GM19023 (cell line): ENCODE data around the gene PLCB1.
"Not testable (repeated sequence)": the region's sequence is repeated elsewhere in the genome, so short reads cannot be mapped to it uniquely, and the experiment has no call there.

Experiments used
- ATAC-seq: cut with Tn5 transposase; IDR thresholded peaks from one replicate; pipeline ENCODE4 v1.9.1; 2021; ENCODE audit warnings: mild to moderate bottlenecking, moderate library complexity; ENCODE audit not compliant: unreplicated experiment

PLCB1 gene

DNA sequence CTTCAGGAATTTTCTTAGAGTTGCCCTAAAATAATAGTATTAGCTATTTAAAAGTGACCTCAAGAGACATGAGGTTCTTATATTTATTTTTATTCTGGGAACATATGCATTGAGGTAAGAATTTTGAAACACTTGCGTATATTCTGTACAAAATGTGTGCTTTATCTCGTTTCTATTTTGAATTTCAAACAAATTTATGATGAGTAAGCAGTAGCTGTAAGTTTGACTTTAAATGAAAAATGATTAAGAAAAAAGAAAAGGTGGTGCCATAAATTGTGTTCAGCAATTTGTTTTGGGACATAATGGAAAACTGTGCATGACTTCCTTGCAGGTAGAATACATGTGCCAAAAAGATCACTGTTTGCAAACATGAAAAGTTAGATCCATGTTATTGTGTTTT lies 503.8 kb downstream of the PLCB1 start:
- ATAC-seq = no peak

GRCh38 chr20:8639112-8639778 lies 507.2 kb downstream of the PLCB1 start:
- no peak for ATAC-seq

GRCh38 chr20:8640461-8640860 lies 508.4 kb downstream of the PLCB1 start:
- ATAC-seq = no peak

GRCh38 chr20:8642247-8642646 lies 510.2 kb downstream of the PLCB1 start:
- ATAC-seq = no peak

GRCh38 chr20:8644468-8644867 lies 512.4 kb downstream of the PLCB1 start:
- not testable (repeated sequence) for ATAC-seq

- ATAC-seq = no peak
These were observed 513.3 kb downstream of the PLCB1 start for GRCh38 chr20:8645326-8645725.

DNA sequence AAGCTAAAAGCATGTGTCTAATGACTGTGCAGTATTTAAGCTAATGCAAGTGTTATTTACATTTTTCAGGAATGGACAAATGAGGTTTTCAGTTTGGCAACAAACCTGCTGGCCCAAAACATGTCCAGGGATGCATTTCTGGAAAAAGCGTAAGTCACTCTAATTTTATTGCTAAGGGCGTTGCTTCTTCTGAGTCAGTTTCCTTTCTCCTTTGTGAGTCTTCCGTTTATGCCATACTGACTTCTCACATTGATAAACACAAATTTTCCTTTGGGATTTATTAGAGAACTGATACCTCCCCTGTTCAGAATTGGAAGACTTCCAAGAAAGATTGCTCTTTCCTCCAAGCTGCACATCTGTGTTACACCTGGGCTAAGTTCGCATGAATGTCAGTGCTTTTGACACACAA lies 514.0 kb downstream of the PLCB1 start:
- no peak for ATAC-seq

GRCh38 chr20:8646716-8647115 lies 514.6 kb downstream of the PLCB1 start:
- no peak for ATAC-seq

- no peak for ATAC-seq
These were observed 515.9 kb downstream of the PLCB1 start for GRCh38 chr20:8647961-8648441.

- no peak for ATAC-seq
These were observed 516.4 kb downstream of the PLCB1 start for GRCh38 chr20:8648466-8648865.

DNA sequence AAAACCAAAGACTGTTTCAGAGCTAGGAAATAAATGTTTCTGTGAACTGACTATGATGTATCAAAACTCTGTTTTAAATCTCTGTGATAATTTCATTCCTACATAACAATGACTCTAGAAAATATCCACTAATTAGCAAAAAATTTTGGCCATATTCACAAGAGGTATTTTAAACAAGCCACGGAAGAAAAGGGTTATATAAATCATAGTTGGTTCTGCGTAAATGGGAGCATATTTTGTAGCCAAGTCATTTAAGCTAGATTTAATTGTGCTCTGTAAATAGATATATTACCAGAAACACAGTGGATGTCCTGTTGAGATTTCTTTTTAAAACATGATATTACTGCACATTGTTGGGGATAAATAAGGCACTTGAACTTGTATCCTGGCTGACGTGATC lies 520.3 kb downstream of the PLCB1 start:
- ATAC-seq = no peak

DNA sequence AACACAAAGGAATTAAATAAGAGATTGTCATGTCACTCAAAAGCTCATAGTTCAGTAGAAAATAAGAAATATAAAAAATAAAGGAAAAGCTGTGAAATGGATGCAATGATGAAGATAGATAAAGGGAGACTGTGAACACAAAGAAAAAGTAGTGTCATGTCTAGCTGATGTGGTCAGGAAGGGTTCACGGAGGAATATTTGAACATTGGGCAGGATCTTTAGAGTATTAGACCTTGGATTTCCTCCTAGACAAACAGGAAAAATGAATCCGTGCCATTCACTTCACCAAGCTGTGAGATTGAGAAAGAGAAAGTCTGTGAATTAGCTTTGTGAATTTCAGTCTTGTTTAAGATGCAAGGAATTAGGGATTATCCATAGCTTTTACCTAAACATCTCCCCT lies 522.4 kb downstream of the PLCB1 start:
- no peak for ATAC-seq

GRCh38 chr20:8656335-8656734 lies 524.3 kb downstream of the PLCB1 start:
- ATAC-seq = no peak

DNA sequence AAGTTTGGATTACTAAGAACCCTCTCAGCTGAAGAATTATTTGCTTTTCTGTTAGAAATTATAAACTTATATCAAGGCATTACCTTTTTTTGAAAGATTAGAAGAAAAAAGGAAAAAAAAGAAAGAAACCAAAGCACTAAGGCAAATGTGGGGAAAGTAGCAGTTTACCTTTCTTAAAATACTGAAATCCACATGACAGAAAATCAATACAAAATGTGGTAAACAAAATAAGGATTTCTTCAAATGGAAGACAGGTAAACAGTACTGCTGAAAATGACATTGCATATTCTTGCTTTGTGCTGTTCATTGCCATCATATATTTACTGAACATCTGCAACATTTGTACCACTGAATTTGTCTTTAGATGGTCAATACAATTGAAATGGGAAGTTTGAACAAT lies 525.6 kb downstream of the PLCB1 start:
- no peak for ATAC-seq

- ATAC-seq = no peak
These were observed 526.0 kb downstream of the PLCB1 start for GRCh38 chr20:8658103-8658502.

DNA sequence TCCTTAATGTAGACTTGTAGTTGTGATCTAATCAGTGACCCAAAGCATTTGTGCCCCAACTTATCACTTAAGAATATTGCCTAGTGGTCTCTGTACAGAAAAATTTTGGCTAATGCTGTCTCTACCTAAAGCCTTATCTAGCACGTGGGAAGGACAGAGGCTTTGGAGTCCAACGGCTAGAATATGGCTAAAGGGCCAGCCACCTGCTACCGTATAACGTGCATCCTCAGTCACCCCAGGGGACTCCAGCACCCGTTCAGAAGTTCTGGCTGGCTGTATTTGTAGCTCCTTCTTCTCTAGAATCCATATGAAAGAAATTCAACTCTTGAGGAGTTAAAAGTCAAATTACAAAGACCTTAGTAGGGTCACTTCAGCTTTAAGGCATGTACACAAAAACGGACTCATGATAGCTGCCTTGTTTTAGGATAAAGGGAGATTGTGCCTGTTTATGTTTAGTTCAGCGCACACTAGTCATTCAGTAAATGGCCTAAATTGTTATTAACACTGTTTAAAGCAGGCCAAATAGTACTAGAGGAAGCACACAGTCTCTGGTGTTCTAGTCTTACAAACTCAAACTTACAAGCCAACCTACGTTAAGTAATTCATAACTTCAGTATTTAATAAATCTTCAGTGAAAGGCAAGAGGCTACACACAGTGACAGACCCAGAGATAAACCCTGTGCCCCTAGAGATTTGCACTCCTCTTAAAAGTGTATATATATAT lies 529.3 kb downstream of the PLCB1 start:
- ATAC-seq = no peak

GRCh38 chr20:8662433-8662954 lies 530.4 kb downstream of the PLCB1 start:
- no peak for ATAC-seq

- no peak for ATAC-seq
These were observed 531.4 kb downstream of the PLCB1 start for GRCh38 chr20:8663424-8663823.

DNA sequence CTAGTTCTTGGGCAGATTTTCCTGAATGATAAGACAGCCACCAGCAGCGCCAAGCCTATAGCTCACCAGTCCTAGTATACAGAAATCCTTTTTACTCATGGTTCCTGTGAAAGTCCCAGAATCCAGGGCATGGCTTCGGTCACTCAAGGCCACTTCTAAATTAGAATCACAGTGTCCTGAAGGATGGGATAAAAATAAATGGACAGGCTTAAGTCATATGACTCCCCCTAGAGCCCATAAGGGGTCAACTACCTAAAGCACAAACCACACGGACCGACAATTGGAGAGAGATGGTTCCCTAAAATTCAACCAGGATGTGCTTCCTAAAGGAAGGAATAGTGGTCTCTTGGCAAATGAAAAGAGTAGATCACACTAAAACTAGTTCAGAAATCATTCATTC lies 532.7 kb downstream of the PLCB1 start:
- ATAC-seq = no peak

DNA sequence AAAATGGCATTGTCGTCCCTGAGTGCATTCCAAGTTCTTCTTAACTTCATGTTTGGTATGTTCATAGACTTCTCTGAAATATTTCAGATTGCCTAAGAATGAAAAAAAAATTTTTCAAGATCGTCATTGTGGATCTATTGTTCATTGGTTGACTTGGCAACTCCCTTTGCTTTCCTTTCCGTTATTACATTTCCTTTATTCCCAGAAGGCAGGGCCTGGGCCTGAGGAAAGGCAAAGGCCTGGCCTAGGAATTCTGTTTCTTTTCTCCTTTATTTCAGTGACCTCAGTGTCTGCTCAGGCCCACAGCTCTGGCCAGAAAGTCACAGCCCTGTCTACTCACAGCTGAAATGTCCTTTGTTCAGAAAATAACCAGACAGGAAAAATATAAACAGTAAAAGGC lies 535.2 kb downstream of the PLCB1 start:
- ATAC-seq = no peak

DNA sequence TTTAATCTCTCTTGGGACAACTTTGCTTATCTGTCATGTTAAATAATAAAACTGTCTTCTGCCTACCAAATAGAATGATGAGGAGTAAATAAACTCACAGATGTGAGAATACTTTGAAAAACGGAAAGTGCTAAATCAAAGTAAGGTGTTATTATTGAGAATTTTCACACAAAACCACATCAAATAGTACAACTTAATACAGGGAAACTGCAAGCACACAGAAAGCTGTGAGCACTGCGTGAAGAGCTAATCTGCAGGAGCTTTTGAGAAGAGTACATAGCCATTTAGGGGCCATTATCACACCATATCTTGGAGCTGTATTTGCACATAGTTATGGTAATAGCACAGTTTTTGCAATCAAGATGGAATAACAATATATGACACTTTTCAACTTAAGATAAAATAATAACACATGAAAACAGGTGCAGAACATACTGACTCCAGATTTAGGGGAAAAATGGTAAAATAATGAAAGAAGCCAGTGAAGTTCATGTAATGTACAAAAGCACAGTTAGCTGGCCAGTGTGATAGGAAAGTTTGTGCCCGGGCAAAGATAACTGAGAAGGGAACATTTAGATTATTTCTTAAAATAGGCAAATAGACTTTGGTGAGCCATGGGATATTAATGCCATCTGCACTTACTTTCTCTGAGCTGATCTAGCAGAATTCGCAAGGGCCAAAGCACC lies 538.3 kb downstream of the PLCB1 start:
- ATAC-seq = no peak

GRCh38 chr20:8670893-8671215 lies 538.8 kb downstream of the PLCB1 start:
- no peak for ATAC-seq
